Vagina (tissue), 2 donors: Measurements from ENCODE around the gene SOX14. TPM values are rescaled to one million over a fixed set of nuclear protein-coding genes. Genes with fewer than 3 reads are reported as not detected.

ENCODE experiments used
- DNase-seq, 2 donors: peaks; one replicate each; pipeline ENCODE4 v3.0.0-alpha.2; 2017; ENCODE audit errors: extremely low spot score in 2 of 2
- H3K27ac ChIP-seq: fragments of 200-600 bp; sonication (generic); one replicate; pipeline ENCODE4 v1.5.1; 2019
- H3K27me3 ChIP-seq: fragments of 200-600 bp; sonication (generic); one replicate; pipeline ENCODE4 v1.5.1; 2019
- H3K36me3 ChIP-seq, 2 donors: fragments of 200-600 bp; sonication (generic); one replicate each; pipeline ENCODE4 v1.5.1; 2017 to 2019
- H3K4me1 ChIP-seq: fragments of 200-600 bp; sonication (generic); one replicate; pipeline ENCODE4 v1.5.1; 2019
- H3K4me3 ChIP-seq, 2 donors: fragments of 200-600 bp; sonication (generic); 1 replicate in 1 of 2; 2 replicates in 1 of 2; pipeline ENCODE4 v1.5.1; 2016 to 2019
- H3K9me3 ChIP-seq: fragments of 200-600 bp; sonication (generic); one replicate; pipeline ENCODE4 v1.5.1; 2019
- POLR2A ChIP-seq, 2 donors: fragments of 450-650 bp; IDR thresholded peaks; one replicate each; pipeline ENCODE4 v1.6.1; 2017; ENCODE audit warnings: antibody characterized with exemption in 2 of 2, mild to moderate bottlenecking in 2 of 2, moderate library complexity in 2 of 2
- POLR2AphosphoS5 ChIP-seq, 2 donors: sonication (generic); formaldehyde crosslinking; IDR thresholded peaks; one replicate each; pipeline ENCODE4 v1.9.0; 2017; ENCODE audit warnings: antibody characterized with exemption in 2 of 2, mild to moderate bottlenecking in 2 of 2, low read depth in 1 of 2; ENCODE audit not compliant: insufficient read depth in 1 of 2
- intact Hi-C: fragments of 100-400 bp; cut with DNase I; formaldehyde crosslinking; loops from one replicate; pipeline ENCODE4 v1.15.1; 2023
- total RNA-seq: library from RNA; depleted of rRNA; stranded (reverse); fragments of >200 nt; gene quantifications from one replicate; pipeline ENCODE4 v1.2.3, GENCODE V29; 2016
- TF ChIP-seq, protein P1 (sequence below), 3 experiments: fragments of 450-650 bp in 2 of 3; fragments of 200-600 bp in 1 of 3; sonication (generic) in 1 of 3; IDR thresholded peaks; one replicate each; pipeline ENCODE4 v1.5.1; 2017 to 2019; ENCODE audit warnings: antibody characterized with exemption in 3 of 3, mild to moderate bottlenecking in 2 of 3, moderate library complexity in 2 of 3

Gene SOX14
- total RNA-seq, 1 donor from 2014 or later = not detected

DNA sequence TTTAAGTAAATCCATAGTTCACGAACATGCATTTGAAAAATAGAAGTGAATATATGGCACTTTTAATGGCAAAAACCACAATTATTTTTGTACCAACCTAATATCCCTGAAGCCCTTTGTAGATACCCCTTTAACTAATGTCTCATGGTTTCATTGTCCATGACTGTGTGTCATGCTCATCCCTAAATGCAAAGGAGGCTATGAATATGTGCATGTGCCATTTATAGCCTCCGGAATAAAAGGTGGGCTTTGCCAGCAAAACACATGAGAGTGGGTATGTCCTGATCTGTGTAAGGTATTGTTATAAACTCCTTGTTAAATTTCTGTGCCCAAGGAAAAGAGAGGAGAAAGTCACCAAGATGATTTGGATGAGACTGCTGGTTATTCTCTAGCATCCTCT lies 20.5 kb upstream of the SOX14 start:
- Histone ChIP-seq H3K27me3 (no peaks in the 10 kb centered on the region), H3K9me3 (no peaks in the 10 kb centered on the region), H3K27ac (no peak overlapping the region), H3K36me3 (no peaks in the 10 kb centered on the region), H3K4me3 (no peak overlapping the region), H3K4me1 (no peaks in the 10 kb centered on the region)
- TF ChIP-seq POLR2AphosphoS5 (IDR thresholded peaks at IDR 0.05; ENCODE audit: insufficient read depth in 1 of 2, low read depth in 1 of 2) (no peak), POLR2A (IDR thresholded peaks at IDR 0.05) (no peak)
- TF ChIP-seq, protein P1, sequence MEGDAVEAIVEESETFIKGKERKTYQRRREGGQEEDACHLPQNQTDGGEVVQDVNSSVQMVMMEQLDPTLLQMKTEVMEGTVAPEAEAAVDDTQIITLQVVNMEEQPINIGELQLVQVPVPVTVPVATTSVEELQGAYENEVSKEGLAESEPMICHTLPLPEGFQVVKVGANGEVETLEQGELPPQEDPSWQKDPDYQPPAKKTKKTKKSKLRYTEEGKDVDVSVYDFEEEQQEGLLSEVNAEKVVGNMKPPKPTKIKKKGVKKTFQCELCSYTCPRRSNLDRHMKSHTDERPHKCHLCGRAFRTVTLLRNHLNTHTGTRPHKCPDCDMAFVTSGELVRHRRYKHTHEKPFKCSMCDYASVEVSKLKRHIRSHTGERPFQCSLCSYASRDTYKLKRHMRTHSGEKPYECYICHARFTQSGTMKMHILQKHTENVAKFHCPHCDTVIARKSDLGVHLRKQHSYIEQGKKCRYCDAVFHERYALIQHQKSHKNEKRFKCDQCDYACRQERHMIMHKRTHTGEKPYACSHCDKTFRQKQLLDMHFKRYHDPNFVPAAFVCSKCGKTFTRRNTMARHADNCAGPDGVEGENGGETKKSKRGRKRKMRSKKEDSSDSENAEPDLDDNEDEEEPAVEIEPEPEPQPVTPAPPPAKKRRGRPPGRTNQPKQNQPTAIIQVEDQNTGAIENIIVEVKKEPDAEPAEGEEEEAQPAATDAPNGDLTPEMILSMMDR (IDR thresholded peaks at IDR 0.05) = no peak
- intact Hi-C loops = no loop called here
- DNase-seq = no peak

DNA sequence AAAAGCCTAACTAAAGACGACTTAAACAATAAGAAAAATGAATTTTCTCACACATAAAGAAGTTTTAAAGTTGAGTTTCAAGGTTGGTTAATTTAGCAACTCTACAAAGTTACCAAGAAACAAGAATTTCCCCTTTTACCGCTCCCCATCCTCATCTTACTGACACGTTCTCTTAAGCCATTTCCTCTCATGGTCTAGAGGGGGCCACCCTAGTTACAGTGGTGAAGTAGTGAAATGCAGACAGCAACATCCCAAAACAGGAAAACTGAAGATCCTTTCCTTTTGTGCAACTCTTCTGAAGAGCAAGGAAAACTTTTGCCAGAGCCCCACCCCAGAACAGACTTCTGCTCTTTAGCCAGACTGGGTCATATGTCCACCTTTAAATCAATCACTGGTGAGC lies 17.3 kb upstream of the SOX14 start:
- H3K4me3 ChIP-seq = no peak overlapping the region
- intact Hi-C loops = no loop called here
- no peaks in the 10 kb centered on the region for H3K9me3 ChIP-seq
- no peaks in the 10 kb centered on the region for H3K4me1 ChIP-seq
- no peaks in the 10 kb centered on the region for H3K27me3 ChIP-seq
- no peaks in the 10 kb centered on the region for H3K36me3 ChIP-seq
- TF ChIP-seq, protein P1 (IDR thresholded peaks at IDR 0.05) = no peak
- no peak for TF ChIP-seq POLR2A (IDR thresholded peaks at IDR 0.05)
- no peak for TF ChIP-seq POLR2AphosphoS5 (IDR thresholded peaks at IDR 0.05; ENCODE audit: insufficient read depth in 1 of 2, low read depth in 1 of 2)
- H3K27ac ChIP-seq = no peak overlapping the region
- no peak for DNase-seq

- no peaks in the 10 kb centered on the region for H3K27me3 ChIP-seq
- no peaks in the 10 kb centered on the region for H3K36me3 ChIP-seq
- intact Hi-C loops = no loop called here
These were observed 4.6 kb upstream of the SOX14 start for GRCh38 chr3:137759505-137759904.

DNA sequence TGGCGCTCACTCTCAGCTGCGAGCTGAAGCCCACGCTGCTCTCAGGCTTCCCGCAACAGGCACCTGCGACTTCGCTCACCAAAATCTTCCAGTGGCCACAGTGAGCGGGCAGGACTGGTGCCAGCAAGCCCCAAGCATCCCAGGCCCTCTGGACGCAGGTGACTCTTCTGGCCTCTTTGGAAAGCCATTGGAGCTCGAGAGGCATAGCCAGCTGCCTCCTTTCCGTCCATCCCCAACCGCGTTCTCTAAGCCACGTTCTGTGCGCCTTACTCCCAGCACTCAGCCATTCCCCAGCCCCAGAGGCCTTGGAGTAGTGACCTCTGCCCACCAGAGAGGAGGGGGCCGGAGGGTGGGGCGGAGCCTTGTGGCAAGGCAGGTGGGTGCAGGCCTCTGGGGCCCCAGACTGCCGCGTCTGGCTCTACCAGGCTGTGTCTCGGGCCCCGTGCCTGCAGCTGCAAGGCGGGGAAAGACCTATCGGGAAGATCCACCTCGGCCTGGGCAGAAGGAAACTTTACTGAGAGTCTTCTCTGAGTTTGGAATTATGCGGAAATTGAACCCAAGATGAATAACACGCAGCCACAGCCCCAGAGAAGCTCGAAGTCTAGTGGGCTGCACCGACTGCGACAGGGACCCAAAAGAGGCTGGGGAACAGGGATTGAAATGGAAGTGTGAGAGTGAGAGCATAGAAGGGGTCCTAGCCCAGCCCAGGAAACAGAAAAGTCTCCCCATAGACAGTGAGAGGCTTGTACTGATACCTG lies 3.6 kb upstream of the SOX14 start:
- H3K27me3 ChIP-seq = peaks cover 5% of the 10 kb centered on the region
- no peak for DNase-seq
- intact Hi-C loops = no loop called here
- H3K36me3 ChIP-seq = no peaks in the 10 kb centered on the region
- no peak overlapping the region for H3K27ac ChIP-seq
- H3K4me3 ChIP-seq = no peak overlapping the region
- no peak for TF ChIP-seq POLR2AphosphoS5 (IDR thresholded peaks at IDR 0.05; ENCODE audit: insufficient read depth in 1 of 2, low read depth in 1 of 2)
- H3K9me3 ChIP-seq = no peaks in the 10 kb centered on the region
- peaks cover 17% of the 10 kb centered on the region for H3K4me1 ChIP-seq

More at GRCh38 chr3:137759505-137759904, 4.6 kb upstream of the SOX14 start:
- TF ChIP-seq POLR2AphosphoS5 (IDR thresholded peaks at IDR 0.05; ENCODE audit: insufficient read depth in 1 of 2, low read depth in 1 of 2) (no peak), POLR2A (IDR thresholded peaks at IDR 0.05) (no peak)
- TF ChIP-seq, protein P1 (IDR thresholded peaks at IDR 0.05) = no peak
- DNase-seq = no peak
- Histone ChIP-seq H3K4me1 (peaks cover 14% of the 10 kb centered on the region), H3K9me3 (no peaks in the 10 kb centered on the region), H3K27ac (no peak overlapping the region), H3K4me3 (no peak overlapping the region)

GRCh38 chr3:137761099-137761562 lies 3.0 kb upstream of the SOX14 start:
- TF ChIP-seq POLR2AphosphoS5 (IDR thresholded peaks at IDR 0.05; ENCODE audit: insufficient read depth in 1 of 2, low read depth in 1 of 2) = no peak
- TF ChIP-seq POLR2A (IDR thresholded peaks at IDR 0.05) = no peak
- TF ChIP-seq, protein P1 (IDR thresholded peaks at IDR 0.05) = no peak
- Histone ChIP-seq H3K9me3 (no peaks in the 10 kb centered on the region), H3K27me3 (peaks cover 5% of the 10 kb centered on the region), H3K36me3 (no peaks in the 10 kb centered on the region), H3K27ac (no peak overlapping the region), H3K4me1 (peaks cover 17% of the 10 kb centered on the region), H3K4me3 (no peak overlapping the region)
- intact Hi-C loops = no loop called here
- no peak for DNase-seq
